ENCODE results near the gene DIS3L2.

- no peak for TF ChIP-seq CTCF (conservative IDR thresholded peaks at IDR 0.05; ENCODE audit: low read length)
- TF ChIP-seq EZH2phosphoT487 (IDR thresholded peaks at IDR 0.05; ENCODE audit: borderline replicate concordance), result no peak
These were observed 355.2 kb downstream of the DIS3L2 start for GRCh38 chr2:232316461-232317330.
